PC-3 (cell line): Measurements from ENCODE around the gene HTT-AS. TPM values are rescaled to one million over a fixed set of nuclear protein-coding genes. Genes with fewer than 3 reads are reported as not detected.

Experiments
- ATAC-seq: fragments of 200-7000 bp; cut with Tn5 transposase; 2 replicates; pipeline ENCODE4 v1.9.1; 2020; ENCODE audit warnings: mild to moderate bottlenecking, moderate library complexity
- BruUV-seq: library from RNA; stranded (reverse); fragments of 400-500 nt; replicated peaks from 2 replicates; lab custom pipeline; 2021; lab: Mats Ljungman, UMichigan
- CTCF ChIA-PET: fragments of 300-600 bp; sonication (Branson Sonifier 250); formaldehyde crosslinking; loops from one replicate; lab custom pipeline; 2022; ENCODE audit warnings: antibody characterized with exemption; lab: Charles Lee
- POLR2A ChIA-PET: fragments of 300-600 bp; sonication (Branson Sonifier 250); formaldehyde crosslinking; loops from one replicate; lab custom pipeline; 2022; ENCODE audit warnings: antibody characterized with exemption; ENCODE audit not compliant: unreplicated experiment; lab: Charles Lee
- DNase-seq: peaks from one replicate; pipeline ENCODE4 v3.0.0-alpha.2; 2015
- H2AFZ ChIP-seq: fragments of 300-600 bp; sonication (generic); 2 replicates; pipeline ENCODE4 v1.6.0; 2016; ENCODE audit warnings: antibody characterized with exemption, low read length
- H3F3A ChIP-seq: fragments of 300-600 bp; sonication (generic); one replicate; pipeline ENCODE4 v1.6.0; 2017; ENCODE audit warnings: antibody characterized with exemption, low read length, control low read depth, mild to moderate bottlenecking; ENCODE audit not compliant: unreplicated experiment
- H3K27ac ChIP-seq: fragments of 300-600 bp; sonication (generic); 2 replicates; pipeline ENCODE4 v1.5.1; 2016; ENCODE audit warnings: mild to moderate bottlenecking, low read length
- H3K27me3 ChIP-seq: fragments of 300-600 bp; sonication (generic); 2 replicates; pipeline ENCODE4 v1.6.1; 2016; ENCODE audit warnings: low read length, mixed read lengths
- H3K36me3 ChIP-seq: fragments of 300-600 bp; sonication (generic); 2 replicates; pipeline ENCODE4 v1.6.1; 2016; ENCODE audit warnings: low read depth, mixed run types, low read length, mixed read lengths
- H3K4me1 ChIP-seq: fragments of 300-600 bp; sonication (generic); 2 replicates; pipeline ENCODE4 v1.5.1; 2016; ENCODE audit warnings: low read length; ENCODE audit not compliant: insufficient read depth
- H3K4me2 ChIP-seq: fragments of 300-600 bp; sonication (generic); 2 replicates; pipeline ENCODE4 v1.6.0; 2016; ENCODE audit warnings: low read length
- H3K4me3 ChIP-seq: fragments of 300-600 bp; sonication (generic); 2 replicates; pipeline ENCODE4 v1.5.1; 2016; ENCODE audit warnings: mild to moderate bottlenecking, low read length, mixed read lengths
- H3K79me2 ChIP-seq: fragments of 300-600 bp; sonication (generic); 2 replicates; pipeline ENCODE4 v1.6.1; 2017; ENCODE audit warnings: low read length, mixed read lengths
- H3K9ac ChIP-seq: fragments of 300-600 bp; sonication (generic); 2 replicates; pipeline ENCODE4 v1.6.0; 2016; ENCODE audit warnings: mild to moderate bottlenecking, low read length
- H3K9me2 ChIP-seq: fragments of 300-600 bp; sonication (generic); replicated peaks from 2 replicates; pipeline ENCODE4 v1.6.1; 2016; ENCODE audit warnings: mixed run types, low read length, mixed read lengths
- H3K9me3 ChIP-seq: fragments of 300-600 bp; sonication (generic); 2 replicates; pipeline ENCODE4 v1.6.1; 2016; ENCODE audit warnings: low read length, mixed read lengths
- H4K20me1 ChIP-seq: fragments of 300-600 bp; sonication (generic); 2 replicates; pipeline ENCODE4 v1.6.1; 2016; ENCODE audit warnings: low read length, mixed read lengths
- CTCF ChIP-seq: fragments of 300-600 bp; sonication (generic); conservative IDR thresholded peaks from 2 replicates; pipeline ENCODE4 v1.5.1; 2017; ENCODE audit warnings: antibody characterized with exemption, low read depth, mild to moderate bottlenecking, low read length
- EZH2 ChIP-seq: fragments of 300-600 bp; sonication (generic); IDR thresholded peaks from one replicate; pipeline ENCODE4 v1.6.1; 2017; ENCODE audit warnings: antibody characterized with exemption, mild to moderate bottlenecking, low read length; ENCODE audit not compliant: unreplicated experiment
- EZH2phosphoT487 ChIP-seq: fragments of 300-600 bp; sonication (generic); IDR thresholded peaks from 2 replicates; pipeline ENCODE4 v1.6.1; 2018; ENCODE audit warnings: mild to moderate bottlenecking, antibody characterized with exemption, low read length, borderline replicate concordance
- intact Hi-C: fragments of 100-400 bp; cut with micrococcal nuclease; formaldehyde crosslinking; loops from 2 replicates; pipeline ENCODE4 v1.9.0; 2023
- total RNA-seq: library from RNA; depleted of rRNA; stranded (reverse); fragments of >200 nt; gene quantifications from 2 replicates; pipeline ENCODE4 v1.2.3, GENCODE V29; 2014

The HTT-AS gene
- total RNA-seq, 1 experiment from 2014 or later, result not detected

- ATAC-seq (no peak), DNase-seq (no peak)
- no peak for TF ChIP-seq EZH2
- TF ChIP-seq EZH2phosphoT487, result no peak
- TF ChIP-seq CTCF, result no peak
- H3K4me1 ChIP-seq, result no peaks in the 10 kb centered on the region
- no peaks in the 10 kb centered on the region for H3K36me3 ChIP-seq
- POLR2A ChIA-PET, result no interaction called here
- no peaks in the 10 kb centered on the region for H4K20me1 ChIP-seq
- no peak overlapping the region for H3K4me2 ChIP-seq
- H3K27ac ChIP-seq, result no peak overlapping the region
- H3K9me2 ChIP-seq, result no peaks in the 10 kb centered on the region
- no peak overlapping the region for H3K9ac ChIP-seq
- no peak overlapping the region for H2AFZ ChIP-seq
- no peaks in the 10 kb centered on the region for H3F3A ChIP-seq
- intact Hi-C loops, result no loop called here
- BruUV-seq, result no TSS peak
- H3K4me3 ChIP-seq, result no peak overlapping the region
- no peaks in the 10 kb centered on the region for H3K9me3 ChIP-seq
- CTCF ChIA-PET, result no interaction called here
- H3K79me2 ChIP-seq, result no peaks in the 10 kb centered on the region
- H3K27me3 ChIP-seq, result no peaks in the 10 kb centered on the region
These were observed 48.5 kb downstream of the HTT-AS start for GRCh38 chr4:3025881-3026280.

- no peaks in the 10 kb centered on the region for H3K4me1 ChIP-seq
- no peak for TF ChIP-seq EZH2
- no peak for TF ChIP-seq EZH2phosphoT487
- TF ChIP-seq CTCF, result no peak
- H3K36me3 ChIP-seq, result no peaks in the 10 kb centered on the region
- no peak overlapping the region for H3K27ac ChIP-seq
- H2AFZ ChIP-seq, result no peak overlapping the region
- H3F3A ChIP-seq, result no peaks in the 10 kb centered on the region
- no peaks in the 10 kb centered on the region for H4K20me1 ChIP-seq
- H3K27me3 ChIP-seq, result no peaks in the 10 kb centered on the region
- no peak overlapping the region for H3K9ac ChIP-seq
- H3K9me2 ChIP-seq, result no peaks in the 10 kb centered on the region
- intact Hi-C loops, result no loop called here
- H3K9me3 ChIP-seq, result no peaks in the 10 kb centered on the region
- H3K4me2 ChIP-seq, result no peak overlapping the region
- ATAC-seq (no peak), DNase-seq (no peak)
- no TSS peak for BruUV-seq
- no peaks in the 10 kb centered on the region for H3K79me2 ChIP-seq
- no peak overlapping the region for H3K4me3 ChIP-seq
- ChIA-PET CTCF (no interaction called here), POLR2A (no interaction called here)
These were observed 51.7 kb downstream of the HTT-AS start for GRCh38 chr4:3022651-3023050.

GRCh38 chr4:3022112-3022511 lies 52.2 kb downstream of the HTT-AS start:
- Histone ChIP-seq H3K9ac (no peak overlapping the region), H3K27ac (no peak overlapping the region), H3K9me2 (no peaks in the 10 kb centered on the region), H3K4me1 (no peaks in the 10 kb centered on the region), H3K79me2 (no peaks in the 10 kb centered on the region), H3F3A (no peaks in the 10 kb centered on the region), H4K20me1 (no peaks in the 10 kb centered on the region), H3K4me2 (no peak overlapping the region), H3K4me3 (no peak overlapping the region), H3K36me3 (no peaks in the 10 kb centered on the region), H3K9me3 (no peaks in the 10 kb centered on the region), H3K27me3 (no peaks in the 10 kb centered on the region), H2AFZ (no peak overlapping the region)
- no peak for TF ChIP-seq CTCF
- no peak for TF ChIP-seq EZH2
- TF ChIP-seq EZH2phosphoT487, result no peak
- CTCF ChIA-PET, result no interaction called here
- intact Hi-C loops, result no loop called here
- no TSS peak for BruUV-seq
- no peak for ATAC-seq
- POLR2A ChIA-PET, result no interaction called here
- no peak for DNase-seq
